Hepatocyte (in vitro differentiated cells): ENCODE data around the gene DIP2C. TPM values are rescaled to one million over a fixed set of nuclear protein-coding genes. Genes with fewer than 3 reads are reported as not detected.

Experiments used
- DNase-seq: peaks from one replicate; pipeline ENCODE4 v3.0.0-alpha.2; 2016; ENCODE audit warnings: low spot score
- H2AFZ ChIP-seq: fragments of 200-600 bp; sonication (generic); 2 replicates; pipeline ENCODE4 v1.6.0; 2016; ENCODE audit warnings: antibody characterized with exemption, mild to moderate bottlenecking
- H3K27ac ChIP-seq: fragments of 200-600 bp; sonication (generic); 2 replicates; pipeline ENCODE4 v1.5.1; 2016; ENCODE audit warnings: mild to moderate bottlenecking
- H3K27me3 ChIP-seq: fragments of 200-600 bp; sonication (generic); 2 replicates; pipeline ENCODE4 v1.6.1; 2016
- H3K36me3 ChIP-seq: fragments of 200-600 bp; sonication (generic); replicated peaks from 2 replicates; pipeline ENCODE4 v1.5.1; 2016; ENCODE audit warnings: low read depth; ENCODE audit not compliant: insufficient read depth
- H3K4me1 ChIP-seq: fragments of 200-600 bp; sonication (generic); 2 replicates; pipeline ENCODE4 v1.5.1; 2016; ENCODE audit warnings: mild to moderate bottlenecking, moderate library complexity; ENCODE audit not compliant: insufficient read depth
- H3K4me2 ChIP-seq: fragments of 200-600 bp; sonication (generic); 2 replicates; pipeline ENCODE4 v1.6.0; 2016
- H3K4me3 ChIP-seq: fragments of 200-600 bp; sonication (generic); 2 replicates; pipeline ENCODE4 v1.5.1; 2016; ENCODE audit warnings: mild to moderate bottlenecking
- H3K79me2 ChIP-seq: fragments of 200-600 bp; sonication (generic); 2 replicates; pipeline ENCODE4 v1.6.0; 2017; ENCODE audit warnings: mild to moderate bottlenecking
- H3K9me2 ChIP-seq: fragments of 200-600 bp; sonication (generic); replicated peaks from 2 replicates; pipeline ENCODE4 v1.6.0; 2017; ENCODE audit warnings: mild to moderate bottlenecking; ENCODE audit not compliant: insufficient read depth
- H3K9me3 ChIP-seq: fragments of 200-600 bp; sonication (generic); 2 replicates; pipeline ENCODE4 v1.5.1; 2016; ENCODE audit warnings: low read depth, mild to moderate bottlenecking
- H4K20me1 ChIP-seq: fragments of 200-600 bp; sonication (generic); 2 replicates; pipeline ENCODE4 v1.6.0; 2016; ENCODE audit warnings: mild to moderate bottlenecking; ENCODE audit not compliant: insufficient read depth, poor library complexity, severe bottlenecking
- CTCF ChIP-seq: fragments of 200-600 bp; sonication (generic); IDR thresholded peaks from 2 replicates; pipeline ENCODE4 v1.5.1; 2016; ENCODE audit warnings: antibody characterized with exemption, mild to moderate bottlenecking; ENCODE audit not compliant: poor library complexity
- EZH2 ChIP-seq: fragments of 200-600 bp; sonication (generic); IDR thresholded peaks from 2 replicates; pipeline ENCODE4 v1.6.1; 2016; ENCODE audit warnings: antibody characterized with exemption, mild to moderate bottlenecking, borderline replicate concordance
- EZH2phosphoT487 ChIP-seq: fragments of 200-600 bp; sonication (generic); IDR thresholded peaks from one replicate; pipeline ENCODE4 v1.6.1; 2018; ENCODE audit warnings: antibody characterized with exemption, mild to moderate bottlenecking, low read depth, moderate library complexity; ENCODE audit not compliant: unreplicated experiment, severe bottlenecking
- WGBS: methylation state at CpG from one replicate; pipeline ENCODE4 v1.1.6; 2016; ENCODE audit warnings: low lambda C conversion rate; ENCODE audit errors: missing lambda C conversion rate; 5-methylcytosine and 5-hydroxymethylcytosine counted together
- polyA plus RNA-seq: library from polyadenylated mRNA; unstranded; fragments of >200 nt; fragmentation: Nextera tagmentation; extraction: Ambion mirVana; gene quantifications from 2 replicates; pipeline ENCODE4 v1.2.1, GENCODE V29; 2016
- total RNA-seq: library from RNA; depleted of rRNA; stranded (reverse); fragments of >200 nt; gene quantifications from 2 replicates; pipeline ENCODE4 v1.2.3, GENCODE V29; 2014

Gene DIP2C
- total and polyA plus RNA-seq, 2 experiments from 2014 or later, result 11.1 to 12.8 TPM

- 97% methylated on average over 10 of the region's 10 CpGs for WGBS
These were observed 368.7 kb downstream of the DIP2C start for GRCh38 chr10:320771-321170.

GRCh38 chr10:317926-318325, 371.5 kb downstream of the DIP2C start:
- Histone ChIP-seq H3K27me3 (no peaks in the 10 kb centered on the region), H3K4me1 (no peaks in the 10 kb centered on the region), H3K9me2 (no peaks in the 10 kb centered on the region), H3K36me3 (no peaks in the 10 kb centered on the region), H3K9me3 (no peaks in the 10 kb centered on the region), H3K79me2 (no peaks in the 10 kb centered on the region), H4K20me1 (no peaks in the 10 kb centered on the region), H3K27ac (no peak overlapping the region), H2AFZ (no peak overlapping the region), H3K4me3 (no peak overlapping the region), H3K4me2 (no peak overlapping the region)
- 95% methylated on average over 12 of the region's 12 CpGs for WGBS
- TF ChIP-seq EZH2phosphoT487 (no peak), EZH2 (no peak), CTCF (no peak)
- no peak for DNase-seq

More at GRCh38 chr10:320771-321170, 368.7 kb downstream of the DIP2C start:
- Histone ChIP-seq H3K4me2 (no peak overlapping the region), H3K27ac (no peak overlapping the region), H3K9me3 (no peaks in the 10 kb centered on the region), H3K27me3 (no peaks in the 10 kb centered on the region), H4K20me1 (no peaks in the 10 kb centered on the region), H3K4me1 (no peaks in the 10 kb centered on the region), H3K9me2 (no peaks in the 10 kb centered on the region), H3K4me3 (no peak overlapping the region), H2AFZ (no peak overlapping the region), H3K79me2 (no peaks in the 10 kb centered on the region), H3K36me3 (no peaks in the 10 kb centered on the region)
- DNase-seq, result no peak
- TF ChIP-seq EZH2 (no peak), EZH2phosphoT487 (no peak)

- Histone ChIP-seq H3K36me3 (no peaks in the 10 kb centered on the region), H3K4me3 (no peak overlapping the region), H3K4me1 (no peaks in the 10 kb centered on the region), H2AFZ (no peak overlapping the region), H4K20me1 (no peaks in the 10 kb centered on the region), H3K27me3 (no peaks in the 10 kb centered on the region), H3K9me3 (no peaks in the 10 kb centered on the region), H3K79me2 (no peaks in the 10 kb centered on the region), H3K27ac (no peak overlapping the region), H3K4me2 (no peak overlapping the region), H3K9me2 (no peaks in the 10 kb centered on the region)
- no peak for TF ChIP-seq EZH2
- no peak for TF ChIP-seq EZH2phosphoT487
- no peak for TF ChIP-seq CTCF
- 75% methylated on average over 11 of the region's 11 CpGs for WGBS
- no peak for DNase-seq
These were observed 372.1 kb downstream of the DIP2C start for GRCh38 chr10:317271-317769.

GRCh38 chr10:316390-316789, 373.1 kb downstream of the DIP2C start:
- no peak overlapping the region for H3K4me3 ChIP-seq
- H3K27ac ChIP-seq, result no peak overlapping the region
- no peaks in the 10 kb centered on the region for H3K27me3 ChIP-seq
- no peaks in the 10 kb centered on the region for H3K4me1 ChIP-seq
- H2AFZ ChIP-seq, result no peak overlapping the region
- TF ChIP-seq EZH2 (no peak), EZH2phosphoT487 (no peak), CTCF (no peak)
- no peaks in the 10 kb centered on the region for H3K9me3 ChIP-seq
- WGBS, result 90% methylated on average over 6 of the region's 6 CpGs
- no peaks in the 10 kb centered on the region for H3K36me3 ChIP-seq
- DNase-seq, result no peak
- H3K4me2 ChIP-seq, result no peak overlapping the region
- H3K9me2 ChIP-seq, result no peaks in the 10 kb centered on the region
- H4K20me1 ChIP-seq, result no peaks in the 10 kb centered on the region
- H3K79me2 ChIP-seq, result no peaks in the 10 kb centered on the region
